ENCODE data around the gene FMNL2.

The FMNL2 gene

GRCh38 chr2:152623775-152624174, 288.8 kb downstream of the FMNL2 start:
- H3K27me3 ChIP-seq (ENCODE audit: control insufficient read depth in 1 of 2, insufficient read depth in 1 of 2, low read length in 2 of 2): no peaks in the 10 kb centered on the region
- peak overlapping the region; percentile 59 for H4K91ac ChIP-seq (ENCODE audit: low read length)
- H3K79me1 ChIP-seq (replicated peaks; ENCODE audit: low read length, poor library complexity, severe bottlenecking): peaks cover 20% of the 10 kb centered on the region
- H3K9me3 ChIP-seq (ENCODE audit: control insufficient read depth, low read length): no peaks in the 10 kb centered on the region
- no peak overlapping the region for H2BK5ac ChIP-seq (ENCODE audit: low read depth, low read length, poor library complexity, severe bottlenecking)
- no peak for DNase-seq
- H3K36me3 ChIP-seq (ENCODE audit: control insufficient read depth in 1 of 2, insufficient read depth in 2 of 2, low read depth in 1 of 2, low read length in 2 of 2): peaks cover 38 to 86% of the 10 kb centered on the region in 2 experiments
- H3K9ac ChIP-seq (ENCODE audit: low read length): no peak overlapping the region
- H3K14ac ChIP-seq (ENCODE audit: low read length in 2 of 2): no peak overlapping the region
- H3K23ac ChIP-seq (ENCODE audit: low read length in 2 of 2): no peak overlapping the region
- no CpG with 5 or more reads among the region's 2 CpGs for WGBS
- no peak overlapping the region for H3K18ac ChIP-seq (ENCODE audit: low read depth in 1 of 2, low read length in 2 of 2)
- peaks cover 1% of the 10 kb centered on the region for H3K4me1 ChIP-seq (ENCODE audit: control insufficient read depth, insufficient read depth, low read depth, low read length)
- H3K4me2 ChIP-seq (ENCODE audit: low read length, poor library complexity, severe bottlenecking): no peak overlapping the region
- H4K8ac ChIP-seq (ENCODE audit: low read length): no peak overlapping the region
- H3K4me3 ChIP-seq (ENCODE audit: insufficient read depth in 1 of 2, low read depth in 1 of 2, low read length in 2 of 2): no peak overlapping the region
- H3K27ac ChIP-seq (ENCODE audit: low read length, poor library complexity, severe bottlenecking): no peak overlapping the region
- no peak overlapping the region for H2BK12ac ChIP-seq (ENCODE audit: low read length in 2 of 2)
- H2AFZ ChIP-seq (ENCODE audit: low read depth, low read length): no peak overlapping the region
- no peak overlapping the region for H2BK15ac ChIP-seq (ENCODE audit: low read depth, poor library complexity, severe bottlenecking)
- H2BK120ac ChIP-seq (ENCODE audit: low read depth, low read length): no peak overlapping the region
- H3K4ac ChIP-seq (ENCODE audit: low read depth in 1 of 2, low read length in 2 of 2): no peak overlapping the region
- H2AK5ac ChIP-seq (ENCODE audit: low read length, severe bottlenecking): no peak overlapping the region

- H3K23ac ChIP-seq (ENCODE audit: low read length in 2 of 2): no peak overlapping the region
- no peak overlapping the region for H3K9ac ChIP-seq (ENCODE audit: low read length)
- H3K4me2 ChIP-seq (ENCODE audit: low read length, poor library complexity, severe bottlenecking): no peak overlapping the region
- H2BK15ac ChIP-seq (ENCODE audit: low read depth, poor library complexity, severe bottlenecking): no peak overlapping the region
- H2AK5ac ChIP-seq (ENCODE audit: low read length, severe bottlenecking): no peak overlapping the region
- H2BK5ac ChIP-seq (ENCODE audit: low read depth, low read length, poor library complexity, severe bottlenecking): no peak overlapping the region
- no peaks in the 10 kb centered on the region for H3K27me3 ChIP-seq (ENCODE audit: control insufficient read depth in 1 of 2, insufficient read depth in 1 of 2, low read length in 2 of 2)
- H3K79me1 ChIP-seq (replicated peaks; ENCODE audit: low read length, poor library complexity, severe bottlenecking): peaks cover 21% of the 10 kb centered on the region
- no peak overlapping the region for H4K8ac ChIP-seq (ENCODE audit: low read length)
- DNase-seq: peak; percentile 95
- H2BK120ac ChIP-seq (ENCODE audit: low read depth, low read length): no peak overlapping the region
- no peak overlapping the region for H4K91ac ChIP-seq (ENCODE audit: low read length)
- no peaks in the 10 kb centered on the region for H3K9me3 ChIP-seq (ENCODE audit: control insufficient read depth, low read length)
- no peak overlapping the region for H2BK12ac ChIP-seq (ENCODE audit: low read length in 2 of 2)
- H3K4me1 ChIP-seq (ENCODE audit: control insufficient read depth, insufficient read depth, low read depth, low read length): peaks cover 1% of the 10 kb centered on the region
- no peak overlapping the region for H3K4ac ChIP-seq (ENCODE audit: low read depth in 1 of 2, low read length in 2 of 2)
- H3K14ac ChIP-seq (ENCODE audit: low read length in 2 of 2): no peak overlapping the region
- H2AFZ ChIP-seq (ENCODE audit: low read depth, low read length): no peak overlapping the region
- WGBS: 39% methylated on average over 3 of the region's 3 CpGs
- peak overlapping the region in 1 of 2 experiments; percentile 84 for H3K18ac ChIP-seq (ENCODE audit: low read depth in 1 of 2, low read length in 2 of 2)
- H3K4me3 ChIP-seq (ENCODE audit: insufficient read depth in 1 of 2, low read depth in 1 of 2, low read length in 2 of 2): no peak overlapping the region
- H3K36me3 ChIP-seq (ENCODE audit: control insufficient read depth in 1 of 2, insufficient read depth in 2 of 2, low read depth in 1 of 2, low read length in 2 of 2): peaks cover 30 to 87% of the 10 kb centered on the region in 2 experiments
- H3K27ac ChIP-seq (ENCODE audit: low read length, poor library complexity, severe bottlenecking): no peak overlapping the region
Measured at GRCh38 chr2:152624805-152625204, 289.8 kb downstream of the FMNL2 start.

GRCh38 chr2:152626911-152627339, 292.0 kb downstream of the FMNL2 start:
- DNase-seq: no peak
- no peak overlapping the region for H3K27ac ChIP-seq (ENCODE audit: low read length, poor library complexity, severe bottlenecking)
- H2AK5ac ChIP-seq (ENCODE audit: low read length, severe bottlenecking): no peak overlapping the region
- H3K14ac ChIP-seq (ENCODE audit: low read length in 2 of 2): no peak overlapping the region
- peak overlapping the region; percentile 54 for H3K9ac ChIP-seq (ENCODE audit: low read length)
- H2AFZ ChIP-seq (ENCODE audit: low read depth, low read length): no peak overlapping the region
- peaks cover 34 to 84% of the 10 kb centered on the region in 2 experiments for H3K36me3 ChIP-seq (ENCODE audit: control insufficient read depth in 1 of 2, insufficient read depth in 2 of 2, low read depth in 1 of 2, low read length in 2 of 2)
- H4K91ac ChIP-seq (ENCODE audit: low read length): no peak overlapping the region
- no peaks in the 10 kb centered on the region for H3K9me3 ChIP-seq (ENCODE audit: control insufficient read depth, low read length)
- no peak overlapping the region for H3K4me2 ChIP-seq (ENCODE audit: low read length, poor library complexity, severe bottlenecking)
- H3K23ac ChIP-seq (ENCODE audit: low read length in 2 of 2): no peak overlapping the region
- no peak overlapping the region for H3K4ac ChIP-seq (ENCODE audit: low read depth in 1 of 2, low read length in 2 of 2)
- peaks cover 26% of the 10 kb centered on the region for H3K79me1 ChIP-seq (replicated peaks; ENCODE audit: low read length, poor library complexity, severe bottlenecking)
- no peak overlapping the region for H2BK5ac ChIP-seq (ENCODE audit: low read depth, low read length, poor library complexity, severe bottlenecking)
- WGBS: 95% methylated on average over 3 of the region's 4 CpGs
- H3K4me3 ChIP-seq (ENCODE audit: insufficient read depth in 1 of 2, low read depth in 1 of 2, low read length in 2 of 2): peak overlapping the region in 1 of 2 experiments; percentile 26
- peaks cover 1% of the 10 kb centered on the region for H3K4me1 ChIP-seq (ENCODE audit: control insufficient read depth, insufficient read depth, low read depth, low read length)
- no peak overlapping the region for H2BK15ac ChIP-seq (ENCODE audit: low read depth, poor library complexity, severe bottlenecking)
- H2BK12ac ChIP-seq (ENCODE audit: low read length in 2 of 2): no peak overlapping the region
- H3K27me3 ChIP-seq (ENCODE audit: control insufficient read depth in 1 of 2, insufficient read depth in 1 of 2, low read length in 2 of 2): no peaks in the 10 kb centered on the region
- no peak overlapping the region for H4K8ac ChIP-seq (ENCODE audit: low read length)
- no peak overlapping the region for H3K18ac ChIP-seq (ENCODE audit: low read depth in 1 of 2, low read length in 2 of 2)
- H2BK120ac ChIP-seq (ENCODE audit: low read depth, low read length): no peak overlapping the region

GRCh38 chr2:152627351-152627957, 292.5 kb downstream of the FMNL2 start:
- Histone ChIP-seq H3K27me3 (ENCODE audit: control insufficient read depth in 1 of 2, insufficient read depth in 1 of 2, low read length in 2 of 2) (no peaks in the 10 kb centered on the region), H2BK5ac (ENCODE audit: low read depth, low read length, poor library complexity, severe bottlenecking) (no peak overlapping the region), H3K14ac (ENCODE audit: low read length in 2 of 2) (no peak overlapping the region), H2AK5ac (ENCODE audit: low read length, severe bottlenecking) (no peak overlapping the region), H3K18ac (ENCODE audit: low read depth in 1 of 2, low read length in 2 of 2) (no peak overlapping the region), H2BK12ac (ENCODE audit: low read length in 2 of 2) (no peak overlapping the region), H3K79me1 (replicated peaks; ENCODE audit: low read length, poor library complexity, severe bottlenecking) (peaks cover 26% of the 10 kb centered on the region), H3K23ac (ENCODE audit: low read length in 2 of 2) (no peak overlapping the region), H3K9ac (ENCODE audit: low read length) (peak overlapping the region; percentile 54), H2AFZ (ENCODE audit: low read depth, low read length) (no peak overlapping the region), H4K8ac (ENCODE audit: low read length) (no peak overlapping the region), H3K27ac (ENCODE audit: low read length, poor library complexity, severe bottlenecking) (no peak overlapping the region), H3K36me3 (ENCODE audit: control insufficient read depth in 1 of 2, insufficient read depth in 2 of 2, low read depth in 1 of 2, low read length in 2 of 2) (peaks cover 35 to 84% of the 10 kb centered on the region in 2 experiments), H3K4me2 (ENCODE audit: low read length, poor library complexity, severe bottlenecking) (no peak overlapping the region), H3K4ac (ENCODE audit: low read depth in 1 of 2, low read length in 2 of 2) (no peak overlapping the region), H3K4me3 (ENCODE audit: insufficient read depth in 1 of 2, low read depth in 1 of 2, low read length in 2 of 2) (peak overlapping the region in 1 of 2 experiments; percentile 26), H2BK120ac (ENCODE audit: low read depth, low read length) (no peak overlapping the region), H3K9me3 (ENCODE audit: control insufficient read depth, low read length) (no peaks in the 10 kb centered on the region), H2BK15ac (ENCODE audit: low read depth, poor library complexity, severe bottlenecking) (no peak overlapping the region), H4K91ac (ENCODE audit: low read length) (no peak overlapping the region), H3K4me1 (ENCODE audit: control insufficient read depth, insufficient read depth, low read depth, low read length) (peaks cover 1% of the 10 kb centered on the region)
- peak; percentile 52 for DNase-seq
- 63% methylated on average over 1 of the region's 1 CpG for WGBS

Data from mesenchymal stem cell (in vitro differentiated cells and primary cell).